A172 (cell line): ENCODE measurements around the gene KRTAP10-10. TPM values are rescaled to one million over a fixed set of nuclear protein-coding genes. Genes with fewer than 3 reads are reported as not detected.
"Not testable (repeated sequence)": the region's sequence is repeated elsewhere in the genome, so short reads cannot be mapped to it uniquely, and the experiment has no call there.

ENCODE experiments used
- DNase-seq: peaks from one replicate; pipeline ENCODE4 v3.0.0-alpha.2; 2015; ENCODE audit warnings: low spot score
- total RNA-seq: library from RNA; depleted of rRNA; stranded (reverse); fragments of >200 nt; shearing (Covaris generic); gene quantifications from 2 replicates; pipeline ENCODE4 v1.2.3, GENCODE V29; 2014

KRTAP10-10 gene
- total RNA-seq, 1 experiment from 2014 or later: not detected

DNA sequence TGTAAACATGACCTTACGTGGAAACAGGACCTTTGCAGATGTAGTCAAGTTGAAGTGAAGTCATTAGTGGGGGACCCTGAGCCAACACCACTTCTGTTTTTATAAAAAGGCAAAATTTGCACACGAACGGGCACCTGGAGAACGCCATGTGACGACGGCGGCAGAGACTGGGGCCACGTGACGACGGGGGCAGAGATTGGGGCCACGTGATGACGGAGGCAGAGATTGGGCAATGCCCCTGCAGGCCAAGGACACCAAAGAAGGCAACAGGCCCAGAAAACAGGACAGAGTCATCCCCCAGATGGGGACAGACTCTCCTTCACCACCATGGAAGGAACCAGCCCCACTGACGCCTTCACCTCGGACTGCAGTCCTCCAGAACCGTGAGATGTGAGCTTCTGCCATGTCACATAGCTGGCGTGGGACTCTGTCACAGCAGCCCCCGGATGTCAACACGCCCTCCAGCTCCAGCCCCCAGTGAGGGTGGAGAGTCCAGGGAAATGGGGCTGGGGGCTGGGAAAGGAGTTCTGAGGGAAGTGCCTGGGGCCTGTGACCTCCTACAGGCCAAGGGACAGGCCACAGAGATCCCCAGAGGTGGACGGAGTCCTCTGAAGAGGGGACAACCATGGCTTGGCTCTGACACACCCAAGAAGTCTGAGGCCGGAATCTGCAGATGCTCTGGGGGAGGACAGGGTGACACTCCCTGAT is 13.3 kb downstream of the KRTAP10-10 start:
- no peak for DNase-seq

DNA sequence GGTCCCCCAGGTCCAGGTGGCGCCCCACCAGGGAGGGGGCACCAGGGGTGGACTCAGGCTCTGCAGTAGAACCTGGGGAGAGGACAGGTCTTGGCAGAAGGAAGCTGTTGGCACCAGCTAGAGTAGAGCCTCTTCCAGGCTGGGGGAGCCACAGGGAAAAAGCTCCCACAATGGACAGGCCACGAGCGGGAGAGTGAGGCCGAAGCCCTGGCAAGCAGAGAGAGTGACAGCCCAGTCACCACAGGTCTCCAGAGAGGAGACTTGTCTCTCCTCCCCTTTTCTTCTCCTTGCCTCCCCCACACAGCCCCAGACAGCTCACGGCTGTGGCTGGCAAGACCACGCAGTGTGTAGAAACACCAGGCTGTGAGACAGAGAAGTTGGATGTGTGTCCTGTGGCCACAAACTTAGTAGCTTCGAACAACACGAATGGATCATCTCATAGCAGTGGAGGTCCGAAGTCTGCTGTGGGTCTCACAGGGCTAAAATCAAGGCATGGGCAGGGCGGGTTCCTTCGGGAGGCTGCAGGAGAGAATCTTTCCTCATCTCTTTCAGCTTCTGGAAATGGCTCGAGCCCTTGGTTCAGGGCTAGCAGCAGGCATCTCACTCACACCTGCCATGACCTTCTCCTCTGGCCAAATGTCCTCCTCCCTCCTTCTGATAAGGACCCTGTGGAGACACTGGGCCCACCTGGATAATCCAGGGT is 14.0 kb downstream of the KRTAP10-10 start:
- DNase-seq: no peak

DNA sequence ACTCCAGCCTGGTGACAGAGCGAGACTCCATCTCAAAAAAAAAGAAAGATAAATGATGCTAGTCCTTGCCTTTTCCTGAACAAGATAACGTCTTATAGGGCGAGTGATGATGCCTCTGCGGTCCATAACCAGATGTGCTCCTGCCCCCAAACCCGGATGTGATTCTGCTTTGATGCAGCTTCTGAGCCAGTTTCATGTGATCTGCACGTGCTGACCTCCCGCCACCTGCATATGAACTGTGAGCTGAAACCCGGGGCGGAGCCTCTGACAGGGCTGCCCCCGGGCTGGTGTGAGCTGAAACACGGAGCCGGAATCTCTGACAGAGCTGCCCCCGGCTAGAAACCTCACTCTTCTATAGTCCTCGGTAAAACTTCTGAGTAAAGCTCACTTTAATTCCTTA is 16.0 kb downstream of the KRTAP10-10 start:
- DNase-seq: no peak

DNA sequence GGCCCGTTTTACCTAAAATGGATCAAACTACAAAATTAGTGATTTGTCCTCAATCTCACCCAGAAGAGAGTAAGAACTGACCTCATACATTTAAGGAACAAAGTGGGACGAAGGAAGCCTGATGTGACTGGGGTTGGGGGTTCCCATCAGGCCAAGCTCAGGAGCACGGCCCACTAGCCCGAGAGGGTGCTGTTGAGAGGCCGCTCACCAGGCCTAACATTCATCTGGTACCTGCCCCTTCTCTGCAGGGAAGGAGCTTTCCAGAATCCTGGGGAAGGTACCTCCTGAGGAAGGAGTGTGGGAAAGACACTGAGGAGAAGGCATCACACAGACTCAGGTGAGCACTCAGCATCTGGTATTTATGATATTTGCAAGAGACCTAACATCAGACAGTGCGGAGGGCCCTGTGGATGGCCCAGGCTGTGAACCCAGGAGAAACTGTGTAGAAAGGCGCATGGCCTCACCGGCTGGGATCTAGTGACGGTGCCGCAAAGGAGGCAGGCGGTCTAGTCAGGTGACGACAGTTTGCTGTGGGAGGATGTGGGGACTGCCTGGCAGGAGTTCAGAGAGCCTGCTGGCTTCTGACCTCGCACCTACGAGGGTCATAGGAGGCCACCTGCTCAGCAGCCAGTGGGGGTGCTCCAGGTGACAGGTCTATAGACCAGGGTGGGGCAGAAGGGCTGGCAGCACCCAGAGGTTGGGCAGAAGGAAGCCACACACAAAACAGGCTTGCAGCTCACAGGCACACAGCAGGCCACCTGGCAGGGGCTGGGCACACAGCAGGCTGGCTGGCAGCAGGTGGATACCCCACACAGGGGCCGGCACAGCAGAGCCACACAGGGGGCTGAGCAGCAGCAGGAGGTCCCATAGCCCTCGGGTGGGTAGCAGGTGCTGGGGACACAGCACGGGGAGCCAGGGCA is 16.8 kb downstream of the KRTAP10-10 start:
- DNase-seq: no peak

DNA sequence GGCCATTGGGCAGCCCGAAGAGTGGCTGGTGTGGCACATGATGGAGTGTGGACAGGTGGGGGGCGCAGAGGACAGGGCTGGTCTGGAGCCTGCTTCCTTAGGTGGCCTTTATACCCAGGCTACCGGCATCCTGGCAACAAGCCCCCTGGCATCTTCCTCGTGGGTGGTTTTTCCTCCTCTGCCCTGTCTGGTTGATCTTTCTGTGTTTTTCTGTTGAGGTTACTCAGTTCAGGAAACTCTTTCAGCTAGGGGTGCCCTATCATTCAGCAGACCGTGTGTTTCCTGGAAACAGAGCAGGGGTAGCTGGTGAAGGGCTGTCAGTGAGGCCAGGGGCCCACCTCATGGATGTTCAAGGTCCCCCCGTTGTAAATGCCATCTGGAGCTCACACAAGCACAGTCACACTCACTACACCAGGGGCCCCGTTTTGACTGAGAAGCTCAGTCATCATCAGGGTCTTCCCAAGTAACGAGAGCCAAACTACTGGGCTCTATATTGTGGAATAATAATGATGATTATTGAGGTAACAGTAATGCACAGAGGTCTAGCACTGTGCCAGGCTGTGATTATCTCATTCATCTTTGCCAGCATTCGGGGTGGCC is 17.5 kb downstream of the KRTAP10-10 start, which contains the start of gene KRTAP12-4:
Gene KRTAP12-4, minus strand, starts transcription at position 84 of the 600 bp plus-strand sequence. Its CDS starts 45 bp downstream, at position 39.
- DNase-seq: no peak

DNA sequence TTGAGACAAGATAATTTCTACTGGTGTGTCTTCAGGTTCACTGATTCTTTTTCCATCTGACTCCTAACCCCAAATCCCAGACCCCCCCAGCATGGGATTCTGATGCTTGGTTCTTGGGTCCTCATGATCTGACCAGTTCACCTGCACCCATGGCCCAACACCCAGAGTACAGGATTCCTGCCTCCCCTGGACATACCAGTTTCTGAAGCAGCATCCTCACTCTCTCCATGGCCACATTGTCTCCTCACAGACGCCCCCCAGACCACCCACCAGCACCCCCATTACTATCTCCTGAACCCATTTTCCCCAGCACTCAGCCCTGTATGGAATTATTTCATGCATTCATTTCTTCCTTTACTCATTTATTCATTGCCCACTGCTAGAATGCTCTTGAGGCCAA is 19.7 kb downstream of the KRTAP10-10 start:
- DNase-seq: no peak

DNA sequence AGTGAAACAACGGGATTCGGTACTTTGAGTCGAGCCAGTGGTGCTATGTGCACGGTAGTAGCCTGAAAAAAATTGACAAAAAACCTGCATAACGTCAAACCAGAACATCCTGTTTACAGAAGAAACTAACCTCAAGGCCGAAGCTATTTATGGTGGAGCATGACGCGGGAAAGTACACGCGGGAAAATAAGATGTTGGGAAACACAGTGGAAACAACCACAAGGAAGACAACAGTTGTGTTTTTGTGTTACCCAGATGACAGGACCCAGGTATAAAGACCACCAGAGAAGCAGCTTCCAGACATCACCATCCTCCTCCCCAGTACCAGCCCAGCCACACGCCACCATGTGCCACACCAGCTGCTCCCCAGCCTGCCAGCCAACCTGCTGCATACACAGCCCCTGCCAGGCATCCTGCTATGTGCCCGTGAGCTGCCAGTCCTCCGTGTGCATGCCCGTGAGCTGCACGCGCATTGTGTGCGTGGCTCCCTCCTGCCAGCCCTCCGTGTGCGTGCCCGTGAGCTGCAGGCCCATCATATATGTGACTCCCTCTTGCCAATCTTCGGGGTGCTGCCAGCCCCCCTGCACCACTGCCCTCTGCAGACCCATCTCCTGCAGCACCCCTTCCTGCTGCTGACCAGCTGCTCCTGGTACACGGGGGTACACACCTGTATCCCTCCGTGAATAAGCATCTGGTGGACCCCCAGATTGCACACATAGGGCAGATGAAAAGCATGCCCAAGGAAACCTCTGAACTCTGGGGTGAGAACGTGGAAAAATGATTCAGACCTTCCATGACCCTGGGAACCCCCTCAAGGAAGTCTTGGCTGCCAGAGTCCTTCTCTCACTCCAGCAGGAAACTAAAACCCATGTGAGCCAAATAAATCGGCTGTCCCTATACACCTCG is 20.7 kb downstream of the KRTAP10-10 start, which contains the start of gene KRTAP12-3:
Gene KRTAP12-3, plus strand, starts transcription at position 298 of the 906 bp plus-strand sequence. Its CDS starts 48 bp downstream, at position 346.
- no peak for DNase-seq

DNA sequence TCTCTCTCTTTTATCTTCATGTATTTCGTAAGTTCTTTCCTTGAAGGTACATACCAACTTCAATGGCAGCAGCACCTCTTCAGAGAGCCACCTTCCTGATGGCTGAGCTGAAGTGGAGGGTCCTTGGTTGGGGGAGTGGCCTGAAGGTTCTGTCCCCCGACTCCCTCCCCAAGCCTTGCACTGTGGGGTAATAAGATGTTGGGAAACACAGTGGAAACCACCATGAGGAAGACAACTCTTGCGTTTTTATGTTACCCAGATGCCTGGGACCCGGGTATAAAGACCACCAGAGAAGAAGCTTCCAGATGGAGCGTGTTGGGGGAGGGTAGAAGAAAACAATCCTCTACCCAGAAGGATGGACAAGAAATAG is 21.4 kb downstream of the KRTAP10-10 start:
- no peak for DNase-seq

DNA sequence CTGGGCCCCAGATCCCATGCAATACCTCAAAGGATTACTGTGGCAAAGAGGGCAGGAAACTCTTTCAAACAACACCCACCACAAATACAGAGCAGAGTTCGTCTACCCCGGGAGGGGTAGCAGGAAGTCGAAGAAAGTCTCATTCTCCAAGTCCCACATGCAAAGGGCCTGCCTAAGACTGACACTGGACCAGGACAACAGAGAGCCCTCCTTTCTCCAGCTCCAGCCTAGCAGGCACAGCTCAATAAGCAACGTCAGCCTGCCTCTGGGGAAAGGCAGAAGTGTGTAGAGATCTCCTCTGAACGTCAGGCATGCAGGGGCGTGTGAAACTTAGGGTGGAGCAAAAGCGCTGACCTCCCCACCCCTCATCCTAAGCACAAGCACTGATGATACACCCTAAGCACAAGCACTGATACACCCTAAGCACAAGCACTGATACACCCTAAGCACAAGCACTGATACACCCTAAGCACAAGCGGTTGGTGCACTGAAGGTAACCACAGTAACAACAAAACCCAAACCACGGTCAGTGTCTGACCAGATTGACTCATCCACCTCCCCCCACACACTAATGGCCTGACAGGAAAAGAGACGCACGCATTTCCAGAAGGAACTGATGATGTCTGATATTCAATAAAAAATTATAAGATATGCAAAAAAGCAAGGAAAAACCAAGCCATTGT is 21.9 kb downstream of the KRTAP10-10 start:
- no peak for DNase-seq

DNA sequence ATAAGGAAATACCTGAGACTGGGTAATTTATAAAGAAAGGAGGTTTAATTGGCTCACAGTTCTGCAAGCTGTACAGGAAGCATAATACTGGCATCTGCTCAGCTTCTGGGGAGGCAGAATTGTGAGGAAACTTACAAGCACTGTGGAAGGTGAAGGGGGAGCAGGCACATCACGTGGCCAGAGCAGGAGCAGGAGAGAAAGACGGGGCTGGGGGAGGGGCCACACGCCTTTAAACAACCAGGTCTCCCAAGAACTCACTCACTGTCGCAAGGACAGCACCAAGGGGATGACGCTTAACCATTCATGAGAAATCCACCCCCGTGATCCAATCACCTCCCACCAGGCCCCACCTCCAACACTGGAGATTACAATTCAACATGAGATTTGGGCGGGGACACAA is 24.4 kb downstream of the KRTAP10-10 start:
- DNase-seq: not testable (repeated sequence)

DNA sequence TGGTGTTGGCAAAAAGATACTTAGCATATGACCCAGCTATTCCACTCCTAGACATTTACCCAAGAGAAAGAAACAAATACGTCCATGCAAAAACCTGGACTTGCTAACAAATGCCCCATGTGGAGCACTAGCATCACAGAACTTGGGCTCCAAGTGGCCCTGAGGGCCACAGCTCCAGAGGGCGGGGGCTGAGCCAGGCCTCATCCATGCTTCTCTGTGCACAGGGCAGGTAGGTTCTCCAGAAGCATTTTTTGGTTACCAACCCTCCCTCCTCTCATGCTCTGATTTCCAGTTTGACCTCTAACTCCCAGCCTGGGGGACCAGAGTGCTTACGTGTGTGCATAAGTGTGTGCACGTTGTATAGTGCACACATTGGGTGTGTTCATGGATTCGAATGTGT is 27.5 kb downstream of the KRTAP10-10 start:
- DNase-seq: no peak

DNA sequence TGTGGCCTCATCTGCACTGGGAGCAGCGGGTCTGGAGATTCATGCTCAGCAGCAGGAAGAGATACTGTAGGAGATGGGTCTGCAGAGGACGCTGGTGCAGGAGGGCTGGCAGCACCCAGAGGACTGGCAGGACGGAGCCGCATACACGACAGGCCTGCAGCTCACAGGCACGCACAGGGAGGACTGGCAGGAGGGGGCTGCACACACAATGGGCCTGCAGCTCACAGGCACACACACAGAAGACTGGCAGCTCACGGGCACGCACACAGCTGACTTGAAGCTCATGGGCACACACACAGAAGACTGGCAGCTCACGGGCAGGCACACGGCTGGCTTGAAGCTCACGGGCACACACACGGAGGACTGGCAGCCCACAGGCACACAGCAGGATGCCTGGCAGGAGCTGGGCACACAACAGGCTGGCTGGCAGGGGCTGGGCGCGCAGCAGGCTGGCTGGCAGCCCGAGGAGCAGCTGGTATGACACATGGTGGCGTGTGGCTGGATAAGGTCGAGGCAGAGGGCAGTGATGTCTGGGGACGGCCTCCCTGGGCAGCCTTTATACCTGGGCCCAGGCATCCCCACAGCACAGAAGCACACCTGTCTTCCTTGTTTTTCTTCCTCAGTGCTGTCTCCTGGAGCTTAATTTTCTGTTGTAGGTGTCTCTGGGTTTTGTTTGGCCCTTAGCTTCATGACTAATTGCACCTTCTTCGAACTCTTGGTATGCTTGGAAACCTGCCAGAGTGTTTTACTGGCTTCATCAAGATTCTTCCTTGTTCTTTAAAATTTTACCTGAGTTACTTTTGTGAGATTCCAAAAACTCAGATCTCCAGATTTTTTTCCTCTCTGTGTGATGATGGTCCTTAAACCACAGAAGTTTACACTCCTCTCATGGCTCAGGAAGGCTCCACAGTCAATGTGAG is 29.5 kb downstream of the KRTAP10-10 start, which contains the start of gene KRTAP12-2:
Gene KRTAP12-2, minus strand, starts transcription at position 527 of the 920 bp plus-strand sequence. Its CDS starts 41 bp downstream, at position 486.
- DNase-seq: peak; percentile 21

DNA sequence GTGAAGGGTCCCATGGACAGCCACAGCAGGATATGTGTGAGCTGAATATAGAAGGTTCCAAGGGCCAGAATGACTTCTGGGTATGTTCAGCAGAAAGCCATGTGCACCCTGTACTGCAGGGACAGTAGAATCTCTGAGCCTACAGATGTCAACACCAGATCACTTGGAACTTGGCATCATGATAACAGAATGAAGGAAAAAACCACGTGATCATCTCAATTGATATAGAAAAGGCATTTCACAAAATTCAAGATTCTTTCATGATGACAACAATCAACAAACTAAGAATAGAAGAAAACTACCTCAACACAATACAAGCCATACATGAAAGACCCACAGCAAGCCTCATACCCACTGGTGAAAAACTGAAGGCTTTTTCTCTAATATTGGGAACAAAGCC is 30.5 kb downstream of the KRTAP10-10 start:
- no peak for DNase-seq

DNA sequence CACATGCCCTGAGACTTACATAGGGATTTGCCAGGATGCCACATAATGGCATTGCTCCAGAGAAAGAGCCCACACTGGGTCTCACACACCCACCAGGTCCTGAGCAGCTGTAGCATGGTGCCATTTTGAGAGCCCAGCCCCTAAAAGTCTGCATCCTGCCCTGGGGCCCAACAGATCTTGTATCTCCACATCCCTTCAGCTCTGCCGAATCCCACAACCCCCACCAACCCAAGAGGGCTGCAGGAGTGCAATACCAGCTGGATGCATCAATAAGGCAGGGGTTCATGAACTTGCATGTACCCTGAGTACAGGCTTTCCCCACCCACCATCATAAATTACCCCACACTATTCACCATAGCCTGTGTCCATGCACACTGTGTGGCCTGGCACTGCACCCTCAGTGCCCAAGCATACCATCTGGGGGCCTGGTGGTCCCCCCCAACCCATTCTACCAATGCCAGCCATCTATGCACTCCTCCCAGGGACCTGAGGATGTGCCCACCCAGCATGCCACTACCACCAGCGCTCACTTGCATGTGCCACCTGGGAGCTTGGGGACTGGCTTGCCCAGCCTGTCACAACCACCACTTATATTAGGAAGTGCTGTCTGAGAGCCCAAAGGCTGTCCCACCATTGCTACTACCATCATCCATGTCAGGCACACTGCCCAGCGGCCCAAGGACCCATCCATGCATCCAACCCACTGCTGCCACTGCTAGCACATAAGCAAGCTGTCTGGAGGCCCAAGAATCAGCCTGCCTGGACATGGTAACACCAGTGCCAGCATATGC is 33.7 kb downstream of the KRTAP10-10 start:
- DNase-seq: no peak

DNA sequence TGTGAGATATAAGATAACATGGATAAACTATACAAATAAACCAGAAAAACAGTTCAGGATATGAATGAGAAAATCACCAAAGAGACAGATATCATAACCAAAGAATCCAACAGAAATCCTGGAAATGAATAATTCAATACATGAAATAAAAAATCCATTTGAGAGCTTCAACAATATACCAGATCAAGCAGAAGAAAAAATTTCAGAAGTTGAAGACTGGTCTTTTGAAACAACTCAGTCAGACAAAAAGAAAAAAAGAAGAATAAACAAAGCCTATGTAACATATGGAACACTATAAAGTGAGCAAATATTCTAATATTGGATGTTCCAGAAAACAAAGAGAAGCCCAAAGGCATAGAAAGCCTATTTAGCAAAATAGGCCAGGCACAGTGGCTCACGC is 34.8 kb downstream of the KRTAP10-10 start:
- DNase-seq: no peak

DNA sequence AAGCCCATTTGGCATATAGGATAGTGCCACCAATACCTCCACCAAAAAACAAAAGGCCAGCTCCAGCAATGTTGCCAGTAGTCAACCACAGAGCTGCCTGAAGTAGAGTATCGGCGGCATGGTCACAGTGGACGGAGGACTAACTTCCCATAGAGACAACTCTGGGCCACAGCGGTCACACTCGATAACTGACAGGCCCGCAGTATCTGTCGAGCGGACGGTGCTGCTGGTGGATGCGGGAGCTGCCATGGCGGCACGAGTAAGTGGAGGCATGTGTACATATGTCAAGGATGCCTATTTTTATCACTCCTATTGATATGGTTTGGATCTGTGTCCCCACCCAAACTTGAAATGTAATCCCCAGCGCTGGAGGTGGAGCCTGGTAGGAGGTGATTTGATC is 40.7 kb downstream of the KRTAP10-10 start:
- no peak for DNase-seq

DNA sequence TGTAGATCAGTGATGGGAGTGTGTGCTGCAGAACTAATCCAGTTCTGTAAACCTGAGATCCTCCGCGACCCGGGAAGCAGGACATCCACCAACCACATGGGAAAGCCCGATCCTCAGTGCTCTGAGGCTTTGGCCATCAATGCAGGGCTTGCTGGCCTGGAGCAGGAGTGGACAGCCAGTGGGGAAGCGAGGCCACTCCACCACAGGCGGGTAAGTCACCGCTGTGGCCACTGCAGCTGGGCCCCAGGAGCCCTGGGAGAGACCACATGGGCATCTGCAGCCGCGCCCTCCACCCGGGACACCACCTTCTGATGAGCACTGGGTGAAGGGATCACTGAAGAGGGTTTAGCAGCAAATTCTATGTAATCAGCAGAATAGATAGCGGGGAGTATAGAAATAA is 44.0 kb downstream of the KRTAP10-10 start:
- no peak for DNase-seq
